Measurements from ENCODE around the gene NDFIP1. TPM values are rescaled to one million over a fixed set of nuclear protein-coding genes. Genes with fewer than 3 reads are reported as not detected.

NDFIP1 gene
- total and polyA plus RNA-seq, 2 of the 8 experiments (the other 6 are each of a cell fraction or from before 2014, with no cell fraction given), result 8.8 to 27.1 TPM

GRCh38 chr5:142168365-142168764, 59.8 kb downstream of the NDFIP1 start (continued):
- no peak for TF ChIP-seq CHD7 (IDR thresholded peaks at IDR 0.05; ENCODE audit: insufficient replicate concordance, low read length)
- TF ChIP-seq POLR2AphosphoS5 (IDR thresholded peaks at IDR 0.05; ENCODE audit: low read depth, low read length), result no peak
- no peak for TF ChIP-seq SP2 (IDR thresholded peaks at IDR 0.05; ENCODE audit: low read length)
